NCI-H510A (cell line): ENCODE results near the gene GUCY2D.
"Not testable (repeated sequence)": the region's sequence is repeated elsewhere in the genome, so short reads cannot be mapped to it uniquely, and the experiment has no call there.

Source experiments
- DNase-seq: peaks from one replicate; lab custom pipeline; 2025; lab: John Stamatoyannopoulos, UW

The GUCY2D gene

DNA sequence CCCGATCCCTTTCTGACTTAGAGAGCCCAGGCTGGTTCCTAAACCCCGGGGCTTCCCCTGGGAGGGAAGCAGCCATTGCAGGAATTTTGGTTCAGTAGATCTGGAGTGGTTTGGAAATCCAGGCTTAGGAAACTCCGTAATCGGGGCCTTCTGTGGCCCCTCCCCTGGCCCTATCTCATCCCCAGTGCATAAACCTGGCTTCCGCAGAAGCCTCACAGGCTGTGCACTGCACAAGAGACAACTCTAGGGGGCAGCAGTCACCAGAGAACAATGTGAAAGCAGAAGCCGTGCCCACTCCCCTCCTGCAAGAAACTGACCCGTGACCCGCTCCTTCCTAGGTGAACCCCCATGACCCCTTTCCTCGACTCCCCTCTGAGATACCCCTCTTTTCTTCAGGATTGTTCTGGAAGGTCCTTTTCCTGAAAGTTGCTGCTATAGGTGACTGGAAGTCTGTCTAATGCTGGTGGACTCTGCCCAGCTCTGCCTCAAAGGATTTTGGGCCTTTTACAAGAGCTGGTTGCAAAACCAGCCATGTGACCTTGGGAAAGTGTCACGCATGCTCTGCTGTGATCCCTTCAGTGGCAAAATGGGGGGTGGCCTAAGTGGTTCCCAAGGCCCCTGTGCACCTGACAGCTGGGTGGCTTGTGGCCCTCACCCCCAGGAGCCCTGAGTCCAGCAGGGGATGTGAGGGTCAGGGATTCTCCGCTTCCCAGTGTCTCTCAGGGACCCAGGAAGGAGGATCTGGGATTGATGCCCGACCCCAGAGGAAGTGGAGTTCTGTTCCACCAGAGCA, 14.4 kb downstream of the GUCY2D start:
- DNase-seq, result no peak

DNA sequence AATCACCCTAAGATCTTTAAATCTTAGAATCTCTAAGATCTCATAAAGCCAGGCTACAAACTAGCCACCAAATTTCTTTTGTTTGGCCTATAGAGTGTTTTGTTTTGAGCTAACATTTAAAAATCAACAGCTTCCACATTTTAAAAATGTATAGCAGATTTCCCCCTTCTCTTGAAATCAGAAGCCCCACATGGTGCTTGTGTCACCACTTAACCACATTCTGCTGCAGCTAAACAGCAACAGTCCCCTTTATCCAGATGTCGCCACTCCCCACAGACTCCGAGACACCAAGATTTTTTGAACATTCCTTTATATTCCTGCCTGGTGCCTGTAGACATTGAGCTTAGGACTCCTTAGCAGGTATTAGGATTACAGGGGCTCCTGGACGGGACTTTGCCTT, 16.0 kb downstream of the GUCY2D start:
- no peak for DNase-seq

DNA sequence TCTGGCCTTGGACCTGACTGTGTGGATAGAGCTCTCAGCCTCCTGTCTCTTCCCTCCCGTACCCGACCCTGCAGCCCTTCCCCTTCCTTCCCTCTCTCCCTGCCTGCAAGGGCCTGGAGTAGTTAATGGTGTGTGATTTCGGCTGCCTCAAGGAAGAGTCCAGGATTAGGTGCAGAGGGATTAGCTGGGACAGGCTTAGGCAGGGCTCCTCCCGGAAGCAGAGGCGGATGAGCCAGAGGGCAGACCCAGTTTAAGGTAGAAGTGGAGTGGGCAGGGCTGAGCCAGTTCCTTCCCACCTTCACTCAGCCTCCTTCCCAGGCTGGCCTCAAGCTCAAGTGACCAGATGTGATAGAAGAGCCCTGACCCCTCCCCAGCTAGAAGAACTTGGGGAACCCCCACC, 16.8 kb downstream of the GUCY2D start:
- DNase-seq, result no peak

DNA sequence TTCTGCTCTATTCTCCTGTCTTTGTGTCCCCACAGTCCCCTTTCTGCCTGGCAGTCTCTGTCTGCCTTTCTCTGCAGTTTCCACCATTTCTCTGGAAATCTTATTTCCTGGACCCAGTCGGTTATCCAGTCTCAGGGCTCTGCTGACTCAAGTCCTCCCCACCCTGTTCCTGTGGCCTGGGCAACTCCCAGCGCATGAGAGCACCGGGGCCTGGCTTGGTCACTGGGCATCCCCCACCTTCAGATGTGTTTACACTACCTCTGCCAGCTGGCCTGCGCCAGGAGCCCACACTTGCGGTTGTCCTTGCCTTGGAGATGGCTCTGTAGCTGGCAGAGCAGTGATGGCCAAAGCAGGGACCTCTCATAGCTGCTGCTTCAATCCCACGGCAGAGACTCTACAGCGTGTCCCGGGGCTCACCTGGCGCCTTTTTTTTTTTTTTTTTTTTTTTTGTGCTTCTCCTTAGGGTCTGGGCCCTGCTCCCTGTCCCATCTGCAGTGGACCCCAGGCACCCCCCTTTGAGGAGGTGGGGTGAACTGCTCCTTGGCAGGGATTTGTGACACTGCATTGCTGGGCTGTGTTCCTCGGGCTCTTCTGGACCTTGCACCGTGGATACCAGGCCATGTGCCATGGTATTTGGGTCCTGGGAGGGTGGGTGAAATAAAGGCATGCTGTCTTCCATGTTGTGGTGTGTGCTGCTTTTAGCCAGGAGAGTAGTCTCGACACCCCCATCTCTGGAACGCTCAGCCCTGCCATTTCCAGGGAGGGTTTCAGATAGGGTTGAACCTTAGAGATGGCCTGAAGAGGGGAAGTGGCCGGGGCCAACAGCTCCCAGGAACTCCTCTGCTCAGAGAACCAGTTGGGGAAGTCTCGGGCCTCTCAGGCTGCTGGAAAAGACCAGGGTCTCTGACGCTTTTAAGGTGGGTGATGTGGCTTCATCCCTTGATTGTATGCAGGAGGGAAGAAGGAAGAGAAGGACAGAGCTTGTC, 17.5 kb downstream of the GUCY2D start:
- DNase-seq, result no peak

DNA sequence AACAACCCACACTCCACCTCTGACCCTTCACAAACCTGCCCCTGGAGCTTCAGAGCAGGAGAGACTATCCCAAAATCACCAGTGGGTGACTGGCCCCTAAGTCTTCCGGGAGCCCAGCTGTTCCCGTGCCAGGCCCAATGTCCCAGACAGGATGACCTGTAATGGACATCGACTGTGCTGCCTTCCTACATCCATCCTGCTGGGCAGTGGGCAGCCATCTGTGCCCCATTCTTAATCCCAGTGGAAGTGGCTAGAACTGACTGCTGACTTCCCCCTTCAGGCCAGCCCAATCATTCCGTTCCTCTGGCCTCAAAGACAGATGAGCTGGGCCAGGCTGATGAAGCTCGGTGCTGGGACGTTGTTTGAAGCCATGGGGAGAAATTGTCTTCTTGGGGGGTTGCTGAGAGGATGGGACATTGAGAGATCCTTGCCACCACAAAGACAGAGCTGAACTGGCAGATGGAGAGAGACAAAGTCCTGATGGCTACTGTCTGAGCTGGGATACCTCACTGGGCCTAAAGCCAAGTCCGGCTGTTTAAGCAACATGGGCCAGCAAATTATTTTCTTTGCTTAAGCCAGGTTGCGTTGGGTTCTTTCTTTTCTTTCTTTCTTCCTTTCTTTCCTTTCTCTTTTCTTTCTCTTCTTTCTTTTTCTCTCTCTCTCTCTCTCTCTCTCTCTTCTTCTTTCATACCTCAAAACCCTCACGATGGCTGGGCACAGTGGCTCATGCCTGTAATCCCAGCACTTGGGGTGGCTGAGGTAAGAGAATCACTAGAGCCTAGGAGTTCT, 18.6 kb downstream of the GUCY2D start:
- DNase-seq, result no peak

DNA sequence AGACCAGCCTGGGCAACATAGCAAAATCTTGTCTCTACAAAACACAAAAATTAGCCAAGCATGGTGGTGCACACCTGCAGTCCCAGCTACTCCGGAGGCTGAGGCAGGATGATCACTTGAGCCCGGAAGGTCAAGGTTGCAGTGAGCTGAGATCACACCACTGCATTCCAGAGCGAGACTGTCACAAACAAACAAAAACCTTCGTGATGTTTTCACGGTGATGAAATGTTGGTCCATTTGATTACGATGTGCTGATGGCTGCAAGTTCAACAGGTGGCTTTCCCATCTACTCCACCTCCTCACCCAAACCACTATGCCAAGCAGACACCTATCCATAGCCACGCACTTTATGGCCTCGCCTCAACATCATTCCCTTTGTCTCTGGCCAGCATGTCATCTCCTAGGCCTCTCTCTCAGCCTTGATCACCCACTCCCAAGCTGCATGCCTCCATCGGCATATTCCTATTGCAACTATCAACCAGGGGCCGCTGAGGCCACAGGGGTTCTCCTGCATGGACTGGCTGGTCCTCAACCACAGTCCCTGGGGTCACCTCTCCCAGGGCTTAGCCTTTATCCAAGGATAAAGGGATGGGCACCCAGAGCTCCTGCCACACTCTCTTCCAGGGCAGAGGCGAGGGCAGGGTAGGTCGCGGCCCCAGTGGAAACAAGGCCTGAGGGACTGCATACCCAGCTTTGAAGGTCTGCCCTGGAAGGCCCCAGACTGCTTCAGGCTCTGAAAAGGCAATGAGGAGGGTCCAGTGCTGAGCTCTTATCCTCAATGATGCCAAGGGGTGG, 19.3 kb downstream of the GUCY2D start:
- DNase-seq, result no peak

DNA sequence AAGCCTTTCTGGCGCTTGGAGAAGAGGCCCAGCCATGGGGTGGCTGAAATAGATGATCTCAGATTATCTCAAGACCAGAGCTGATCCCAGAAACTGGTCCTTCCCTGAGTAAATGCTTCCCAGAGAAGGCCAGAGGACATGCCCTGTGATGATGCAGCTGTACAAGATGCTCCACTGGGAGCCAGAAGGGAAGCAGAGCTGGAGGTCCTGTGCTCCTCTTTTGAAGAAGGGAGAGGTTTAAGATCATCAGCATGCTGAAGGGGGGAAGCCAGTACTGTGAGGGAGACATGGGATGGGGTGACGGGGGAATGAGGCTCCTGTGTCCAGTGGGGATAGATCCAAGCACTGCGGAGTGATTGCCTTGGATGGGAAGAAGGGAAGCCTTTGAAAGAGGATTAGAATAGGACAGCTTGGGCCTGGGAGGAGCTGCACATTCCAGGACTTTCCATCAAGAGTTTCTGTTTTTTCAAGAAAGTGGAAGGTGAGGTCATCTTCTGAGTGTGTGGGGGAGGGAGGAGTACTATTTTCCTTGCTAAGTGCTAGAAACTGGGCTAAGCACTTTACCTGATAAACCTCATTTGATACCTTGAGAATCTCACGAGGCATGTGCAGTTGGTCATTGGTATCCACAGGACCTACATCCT, 20.1 kb downstream of the GUCY2D start:
- no peak for DNase-seq

DNA sequence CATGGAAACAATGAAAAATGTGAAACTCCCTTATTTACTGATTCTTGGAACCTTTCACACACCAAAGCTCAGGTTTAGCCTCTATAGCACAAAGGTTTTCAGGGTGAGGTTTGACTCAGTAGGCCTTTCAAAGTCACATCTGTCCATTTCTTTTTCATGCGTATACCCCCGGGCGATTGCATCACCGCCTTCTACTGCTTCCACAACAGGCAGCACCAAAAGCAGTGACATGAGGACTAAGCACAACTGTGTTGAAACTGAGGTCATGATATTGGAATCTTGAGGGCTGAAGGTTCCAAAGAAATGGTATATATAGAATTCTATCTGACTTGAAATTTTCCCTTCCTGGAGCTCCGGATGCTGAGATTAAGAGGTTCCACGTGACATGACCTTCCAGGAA, 21.7 kb downstream of the GUCY2D start:
- DNase-seq, result not testable (repeated sequence)

DNA sequence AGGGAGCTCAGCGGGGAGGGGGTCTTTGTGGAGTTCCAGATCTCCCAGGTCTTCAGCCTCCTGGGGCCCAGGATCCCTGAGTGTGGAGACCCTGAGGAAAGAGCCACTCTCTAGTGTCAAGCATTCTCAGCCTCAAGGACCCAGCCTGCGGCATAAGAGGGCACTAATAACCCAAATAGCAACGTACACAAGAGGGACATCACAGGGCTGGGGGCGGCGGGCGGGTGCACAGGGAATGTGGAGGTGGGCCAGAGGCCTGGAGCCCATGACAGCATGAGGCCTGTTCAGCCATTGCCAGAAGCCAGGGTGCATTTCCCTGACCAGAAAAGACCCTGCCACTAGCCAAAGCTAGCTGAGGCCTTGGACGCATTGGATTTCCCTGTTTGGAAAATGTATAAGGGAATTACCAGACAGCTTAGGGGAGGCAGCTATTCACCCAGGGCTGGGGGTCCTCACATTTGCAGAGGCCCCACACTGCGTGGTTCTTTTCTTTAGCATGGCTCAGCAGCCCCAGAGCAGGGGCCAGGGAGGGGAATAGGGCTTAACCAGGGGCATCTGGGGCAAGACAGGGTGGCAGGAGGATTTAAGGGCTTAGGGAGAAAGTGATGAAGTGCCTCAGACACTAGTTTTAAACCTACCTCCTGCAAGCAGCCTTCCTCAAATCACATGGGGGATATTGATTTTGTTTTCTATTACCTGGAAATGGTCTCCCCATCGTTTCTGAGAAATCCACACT, 22.9 kb downstream of the GUCY2D start:
- no peak for DNase-seq

DNA sequence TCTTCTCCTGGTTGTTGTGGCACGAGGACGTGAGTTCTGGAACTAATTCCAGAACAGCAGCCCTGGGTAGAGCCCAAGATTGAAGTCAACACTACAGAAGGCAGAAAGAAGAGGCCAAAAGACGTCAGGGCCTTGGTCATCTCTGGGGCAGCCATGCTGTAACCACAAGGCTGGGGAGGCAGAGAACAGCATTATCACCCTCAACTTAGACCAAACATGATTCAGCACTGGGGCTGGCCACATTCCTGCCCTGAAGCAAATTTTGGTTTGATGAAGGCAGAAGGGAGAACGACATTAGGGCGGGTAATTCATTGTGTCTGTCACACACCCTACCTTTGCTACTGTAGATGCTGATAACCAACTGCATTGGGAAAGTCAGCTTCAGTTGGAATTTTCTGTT, 26.7 kb downstream of the GUCY2D start:
- DNase-seq, result no peak

DNA sequence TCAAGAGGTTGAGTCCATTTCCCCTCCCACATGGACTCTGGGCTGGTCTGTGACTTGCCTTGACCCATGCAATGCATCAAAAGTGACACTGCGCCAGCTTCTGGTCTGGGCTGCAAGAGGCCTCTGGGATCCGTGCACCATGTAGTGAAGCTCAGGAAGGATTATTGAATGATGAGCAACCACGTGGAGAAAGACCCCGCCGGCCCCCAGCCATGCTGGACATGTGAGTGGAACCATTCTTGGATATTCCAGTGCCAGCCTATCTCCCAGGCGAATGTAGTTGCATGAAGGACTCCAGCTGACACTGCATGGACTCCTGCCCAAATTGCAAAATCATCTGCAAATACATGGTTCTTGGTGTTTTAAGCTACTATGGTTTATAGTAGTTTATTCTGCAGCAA, 28.8 kb downstream of the GUCY2D start:
- no peak for DNase-seq

DNA sequence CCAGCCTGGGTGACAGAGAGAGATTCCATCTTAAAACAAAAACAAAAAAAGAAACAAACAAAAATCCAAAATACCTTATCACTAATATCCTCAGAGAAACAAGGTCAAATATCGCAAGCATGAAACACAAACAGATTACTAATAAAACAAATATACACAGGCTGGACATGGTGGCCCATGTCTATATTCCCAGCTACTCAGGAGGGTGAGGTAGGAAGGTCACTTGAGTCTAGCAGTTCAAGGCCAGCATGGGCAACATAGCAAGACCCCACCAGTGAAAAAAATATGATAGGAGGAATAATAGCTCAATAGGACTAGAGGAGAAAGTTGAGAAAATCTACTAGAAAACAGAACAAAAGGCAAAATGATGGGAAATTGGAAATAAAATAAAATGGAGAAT, 29.5 kb downstream of the GUCY2D start:
- DNase-seq, result no peak

DNA sequence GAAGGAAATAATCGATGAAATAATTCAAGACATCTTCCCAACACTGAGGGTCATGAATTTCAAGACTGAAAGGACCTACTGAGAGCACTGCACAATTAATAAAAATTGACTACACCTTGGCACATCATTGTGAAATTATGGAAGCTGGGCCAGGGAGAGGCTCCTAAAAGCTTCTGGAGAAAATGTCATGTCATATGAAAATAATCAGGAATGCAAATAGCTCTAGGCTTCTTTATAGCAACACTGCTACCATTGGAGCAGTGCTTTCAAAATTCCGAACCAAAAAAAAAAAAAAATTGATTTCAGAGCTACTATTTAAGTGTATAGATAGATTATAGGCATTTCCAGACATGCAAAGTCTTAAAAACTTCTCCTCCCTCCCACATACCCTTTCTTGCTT, 30.0 kb downstream of the GUCY2D start:
- DNase-seq, result no peak

DNA sequence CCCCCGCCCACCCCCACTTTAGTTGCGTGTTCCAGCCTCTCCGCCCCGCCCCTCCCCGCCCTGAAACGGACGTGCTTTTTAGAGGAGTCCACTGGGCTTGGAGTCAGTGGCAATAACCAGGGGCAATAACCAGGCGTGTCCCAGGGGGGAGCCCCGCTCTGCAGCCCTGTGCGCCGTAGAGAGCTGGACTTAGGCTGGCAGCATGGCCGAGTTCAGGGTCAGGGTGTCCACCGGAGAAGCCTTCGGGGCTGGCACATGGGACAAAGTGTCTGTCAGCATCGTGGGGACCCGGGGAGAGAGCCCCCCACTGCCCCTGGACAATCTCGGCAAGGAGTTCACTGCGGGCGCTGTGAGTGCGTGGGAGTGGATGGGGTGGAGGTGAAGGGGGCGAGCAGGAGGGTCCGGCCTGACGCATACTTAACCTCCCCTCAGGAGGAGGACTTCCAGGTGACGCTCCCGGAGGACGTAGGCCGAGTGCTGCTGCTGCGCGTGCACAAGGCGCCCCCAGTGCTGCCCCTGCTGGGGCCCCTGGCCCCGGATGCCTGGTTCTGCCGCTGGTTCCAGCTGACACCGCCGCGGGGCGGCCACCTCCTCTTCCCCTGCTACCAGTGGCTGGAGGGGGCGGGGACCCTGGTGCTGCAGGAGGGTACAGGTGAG, 36.7 kb downstream of the GUCY2D start, which contains the start of gene ALOX15B:
Gene ALOX15B (plus strand): TSS at position 106 of the 657 bp plus-strand sequence. CDS start 97 bp downstream, at position 203.
- no peak for DNase-seq

DNA sequence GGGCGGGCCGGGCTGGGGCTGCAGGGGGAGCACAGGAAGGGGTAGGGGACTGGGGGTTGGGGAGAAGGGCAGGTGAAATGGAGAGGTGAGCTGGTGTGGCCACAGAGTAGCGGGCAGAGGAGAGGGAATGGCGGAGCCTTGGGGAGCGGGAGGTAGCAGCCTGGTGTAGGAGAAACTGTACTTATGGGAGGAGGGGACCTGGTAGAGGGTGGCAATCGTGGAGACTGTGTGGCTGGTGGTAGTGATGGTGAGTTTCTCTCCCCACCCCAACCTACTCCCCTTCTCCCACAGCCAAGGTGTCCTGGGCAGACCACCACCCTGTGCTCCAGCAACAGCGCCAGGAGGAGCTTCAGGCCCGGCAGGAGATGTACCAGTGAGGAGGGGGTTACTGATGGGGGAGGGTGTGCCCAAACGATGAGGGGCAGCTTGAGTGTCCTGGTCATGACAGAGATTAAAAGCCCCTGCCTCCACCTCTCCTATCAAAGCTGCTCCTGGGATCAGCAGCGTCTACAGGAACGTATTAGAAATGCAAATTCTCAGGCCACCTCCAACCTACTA, 37.3 kb downstream of the GUCY2D start:
- no peak for DNase-seq

DNA sequence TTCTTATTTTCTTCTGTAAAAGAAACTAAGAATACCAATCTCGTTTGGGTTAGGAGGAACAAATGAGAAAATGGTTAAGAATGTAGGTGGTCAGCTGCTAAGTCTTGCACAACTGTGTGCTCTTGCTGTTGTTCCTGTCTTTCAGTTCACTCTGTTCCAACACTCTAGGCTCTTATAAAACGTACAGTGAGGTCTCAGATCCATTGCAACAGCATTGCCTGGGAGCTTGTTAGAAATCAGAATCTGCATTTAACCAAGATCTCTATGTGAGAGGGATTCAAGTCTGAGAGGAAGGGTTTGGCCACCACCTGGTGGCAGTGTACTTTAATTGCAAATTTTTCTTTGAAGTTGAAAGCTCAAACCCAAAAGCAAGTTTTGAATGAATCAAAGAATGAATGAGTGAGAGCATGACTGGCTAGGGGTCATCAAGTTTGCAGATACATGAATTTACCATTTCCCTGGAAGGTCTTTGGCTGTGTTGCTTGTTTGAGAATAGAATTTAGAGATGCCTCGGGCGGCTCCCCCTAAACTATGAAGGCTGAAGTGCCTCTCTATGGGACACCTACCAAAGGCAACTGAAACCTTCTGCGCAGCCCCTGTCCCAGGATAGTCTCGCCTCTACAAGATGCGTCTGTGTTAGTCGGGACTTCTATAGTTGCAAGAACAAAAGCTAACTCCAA, 39.0 kb downstream of the GUCY2D start:
- no peak for DNase-seq

DNA sequence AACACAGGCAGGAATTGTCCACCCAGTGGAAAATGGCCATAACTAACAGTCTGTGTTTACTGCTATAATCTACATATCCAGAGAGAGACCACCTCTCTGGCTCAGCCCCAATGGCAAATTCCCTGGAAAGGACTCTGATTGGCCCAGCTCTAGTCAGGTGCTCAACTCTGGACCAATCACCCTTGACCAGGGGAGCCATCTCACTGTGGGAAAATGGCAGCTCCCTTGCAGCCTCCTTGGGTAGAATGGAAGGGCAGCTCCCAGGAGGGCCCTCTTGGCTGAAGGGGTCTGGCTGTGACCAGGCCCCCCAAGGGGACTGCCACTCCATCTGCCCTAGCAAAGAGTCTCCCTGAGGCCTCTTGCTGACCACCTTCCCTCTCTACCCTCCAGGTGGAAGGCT, 39.6 kb downstream of the GUCY2D start:
- DNase-seq, result no peak
